MM.1S (cell line): Measurements from ENCODE around the gene KCNMA1.

Source experiments
- CTCF ChIP-seq: fragments of 300-600 bp; sonication (generic); IDR thresholded peaks from 2 replicates; pipeline ENCODE4 v1.5.1; 2016; ENCODE audit warnings: antibody characterized with exemption, low read length, mixed read lengths
- EZH2 ChIP-seq: fragments of 300-600 bp; sonication (generic); optimal IDR thresholded peaks from 2 replicates; pipeline ENCODE3; 2017; ENCODE audit warnings: low read depth, mild to moderate bottlenecking, antibody characterized with exemption, low read length, mixed read lengths
- EZH2phosphoT487 ChIP-seq: fragments of 300-600 bp; sonication (generic); IDR thresholded peaks from 2 replicates; pipeline ENCODE4 v1.6.1; 2018; ENCODE audit warnings: antibody characterized with exemption, low read length

GRCh38 chr10:76962851-76963250, 674.8 kb downstream of the KCNMA1 start:
- no peak for TF ChIP-seq EZH2
- TF ChIP-seq CTCF: no peak
- TF ChIP-seq EZH2phosphoT487: no peak
